WTC11 (cell line): ENCODE results near the gene PTPMT1. TPM values are rescaled to one million over a fixed set of nuclear protein-coding genes. Genes with fewer than 3 reads are reported as not detected.
A peak's percentile ranks its signal among the peaks of the same experiment; 100 is the strongest.

ENCODE experiments used
- ATAC-seq: fragments of 200-7000 bp; cut with Tn5 transposase; 2 replicates; pipeline ENCODE4 v1.10.0; 2021; ENCODE audit warnings: mild to moderate bottlenecking, moderate library complexity
- CTCF ChIA-PET: fragments of 300-600 bp; sonication (Branson Sonifier 250); formaldehyde crosslinking; loops from one replicate; lab custom pipeline; 2021; ENCODE audit warnings: antibody characterized with exemption; lab: Charles Lee
- POLR2A ChIA-PET: fragments of 350-600 bp; sonication (Branson Sonifier 250); formaldehyde crosslinking; loops from one replicate; lab custom pipeline; 2021; ENCODE audit warnings: antibody characterized with exemption; lab: Charles Lee
- DNase-seq: peaks from one replicate; pipeline ENCODE4 v3.0.0; 2021; ENCODE audit warnings: low spot score
- H3K27ac Mint-ChIP-seq: 2 replicates; pipeline ENCODE4 v1.8.0; 2021; ENCODE audit warnings: mixed read lengths
- H3K27me3 Mint-ChIP-seq: 2 replicates; pipeline ENCODE4 v1.8.0; 2021; ENCODE audit warnings: low read depth, mild to moderate bottlenecking, moderate library complexity, mixed read lengths
- H3K36me3 Mint-ChIP-seq: 2 replicates; pipeline ENCODE4 v1.8.0; 2021; ENCODE audit warnings: mixed read lengths
- H3K4me1 Mint-ChIP-seq: 2 replicates; pipeline ENCODE4 v1.8.0; 2022; ENCODE audit warnings: mixed read lengths
- H3K4me3 Mint-ChIP-seq: 2 replicates; pipeline ENCODE4 v1.8.0; 2021; ENCODE audit warnings: mild to moderate bottlenecking, moderate library complexity, mixed read lengths
- H3K9me3 Mint-ChIP-seq: 2 replicates; pipeline ENCODE4 v1.8.0; 2021; ENCODE audit warnings: mixed read lengths
- ATF2 ChIP-seq: sonication (generic); formaldehyde crosslinking; IDR thresholded peaks from 2 replicates; pipeline ENCODE4 v1.8.1; 2022; ENCODE audit warnings: low read depth, missing genetic modification reagents, borderline replicate concordance
- GRHL2 ChIP-seq: fragments of 250-450 bp; sonication (Bioruptor Pico); IDR thresholded peaks from 2 replicates; pipeline ENCODE4 v1.8.0; 2022; ENCODE audit warnings: mild to moderate bottlenecking, moderate library complexity; ENCODE audit not compliant: insufficient replicate concordance, severe bottlenecking
- MAX ChIP-seq: sonication (generic); formaldehyde crosslinking; IDR thresholded peaks from 2 replicates; pipeline ENCODE4 v1.8.0; 2022; ENCODE audit warnings: mild to moderate bottlenecking, missing genetic modification reagents
- MYBL2 ChIP-seq: sonication (generic); formaldehyde crosslinking; IDR thresholded peaks from 2 replicates; pipeline ENCODE4 v1.8.1; 2023; ENCODE audit warnings: mild to moderate bottlenecking, moderate library complexity, missing genetic modification reagents
- NFATC4 ChIP-seq: fragments of 250-450 bp; sonication (Bioruptor Pico); IDR thresholded peaks from 2 replicates; pipeline ENCODE4 v1.9.0; 2021; ENCODE audit warnings: mild to moderate bottlenecking
- NFYB ChIP-seq: sonication (generic); formaldehyde crosslinking; conservative IDR thresholded peaks from 2 replicates; pipeline ENCODE4 v1.8.0; 2022; ENCODE audit warnings: low read depth, missing genetic modification reagents
- PRDM15 ChIP-seq: sonication (generic); formaldehyde crosslinking; IDR thresholded peaks from 2 replicates; pipeline ENCODE4 v1.8.0; 2022; ENCODE audit warnings: missing genetic modification reagents
- RELA ChIP-seq: sonication (generic); formaldehyde crosslinking; IDR thresholded peaks from 2 replicates; pipeline ENCODE4 v1.8.1; 2022; ENCODE audit warnings: missing genetic modification reagents, mild to moderate bottlenecking, borderline replicate concordance
- ZNF138 ChIP-seq: sonication (generic); formaldehyde crosslinking; conservative IDR thresholded peaks from 2 replicates; pipeline ENCODE4 v1.8.1; 2022; ENCODE audit warnings: mild to moderate bottlenecking, moderate library complexity, missing genetic modification reagents
- total RNA-seq: library from RNA; stranded (reverse); gene quantifications from 3 replicates; pipeline ENCODE4 v1.2.3, GENCODE V29; 2021
- TF ChIP-seq, protein P1 (sequence below): sonication (generic); formaldehyde crosslinking; IDR thresholded peaks from 2 replicates; pipeline ENCODE4 v1.8.0; 2022; ENCODE audit warnings: mild to moderate bottlenecking, missing genetic modification reagents
- TF ChIP-seq, protein P2 (sequence below): sonication (generic); formaldehyde crosslinking; IDR thresholded peaks from 2 replicates; pipeline ENCODE4 v1.8.1; 2022; ENCODE audit warnings: mild to moderate bottlenecking, moderate library complexity, missing genetic modification reagents
- TF ChIP-seq, protein P3 (sequence below): sonication (generic); formaldehyde crosslinking; IDR thresholded peaks from 2 replicates; pipeline ENCODE4 v1.8.0; 2022; ENCODE audit warnings: mild to moderate bottlenecking, missing genetic modification reagents
- TF ChIP-seq, protein P4 (sequence below): sonication (generic); formaldehyde crosslinking; IDR thresholded peaks from 2 replicates; pipeline ENCODE4 v1.8.1; 2022; ENCODE audit warnings: mild to moderate bottlenecking, missing genetic modification reagents, moderate library complexity, borderline replicate concordance

Gene PTPMT1
- total RNA-seq, 1 experiment from 2014 or later, result 49.5 TPM

DNA sequence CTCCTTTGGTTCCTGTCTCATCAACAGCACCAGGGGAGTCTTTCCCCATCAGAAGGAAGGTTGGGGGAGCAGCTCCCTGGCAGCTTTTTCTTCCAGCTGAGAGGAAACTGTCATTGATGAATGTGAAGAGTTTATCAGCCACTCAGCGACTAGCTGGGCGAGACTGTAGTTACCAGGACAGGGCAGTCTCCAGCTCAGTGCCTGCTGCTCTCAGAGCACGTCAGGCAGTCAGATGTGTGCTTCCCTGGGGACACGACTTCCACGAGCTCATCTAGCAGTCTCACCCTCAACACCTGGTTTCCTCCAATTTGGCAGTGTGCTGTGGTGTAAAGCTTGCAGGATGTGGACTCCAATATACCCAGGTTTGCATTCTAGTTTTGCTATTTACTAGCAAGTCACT, 41.3 kb downstream of the PTPMT1 start:
- H3K27me3 Mint-ChIP-seq, result no peaks in the 10 kb centered on the region; the same call in 1 of the 2 replicates
- H3K36me3 Mint-ChIP-seq, result no peaks in the 10 kb centered on the region
- H3K4me1 Mint-ChIP-seq, result no peaks in the 10 kb centered on the region
- no peak overlapping the region for H3K27ac Mint-ChIP-seq
- H3K9me3 Mint-ChIP-seq, result no peaks in the 10 kb centered on the region
- H3K4me3 Mint-ChIP-seq, result no peak overlapping the region
- no peak for DNase-seq
- CTCF ChIA-PET, result interaction anchor here (1.4 kb wide), 1 partner anchor 54 kb away, joined by 5 read pairs; the partner anchor contains the start of gene CELF1
- TF ChIP-seq GRHL2 (CRISPR knock-in tag), result no peak
- TF ChIP-seq ZNF138 (CRISPR knock-in tag), result no peak
- no peak for TF ChIP-seq ATF2 (CRISPR knock-in tag)
- TF ChIP-seq, protein P1, sequence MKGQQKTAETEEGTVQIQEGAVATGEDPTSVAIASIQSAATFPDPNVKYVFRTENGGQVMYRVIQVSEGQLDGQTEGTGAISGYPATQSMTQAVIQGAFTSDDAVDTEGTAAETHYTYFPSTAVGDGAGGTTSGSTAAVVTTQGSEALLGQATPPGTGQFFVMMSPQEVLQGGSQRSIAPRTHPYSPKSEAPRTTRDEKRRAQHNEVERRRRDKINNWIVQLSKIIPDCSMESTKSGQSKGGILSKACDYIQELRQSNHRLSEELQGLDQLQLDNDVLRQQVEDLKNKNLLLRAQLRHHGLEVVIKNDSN (CRISPR knock-in tag), result no peak
- TF ChIP-seq MYBL2 (CRISPR knock-in tag), result no peak
- TF ChIP-seq, protein P2, sequence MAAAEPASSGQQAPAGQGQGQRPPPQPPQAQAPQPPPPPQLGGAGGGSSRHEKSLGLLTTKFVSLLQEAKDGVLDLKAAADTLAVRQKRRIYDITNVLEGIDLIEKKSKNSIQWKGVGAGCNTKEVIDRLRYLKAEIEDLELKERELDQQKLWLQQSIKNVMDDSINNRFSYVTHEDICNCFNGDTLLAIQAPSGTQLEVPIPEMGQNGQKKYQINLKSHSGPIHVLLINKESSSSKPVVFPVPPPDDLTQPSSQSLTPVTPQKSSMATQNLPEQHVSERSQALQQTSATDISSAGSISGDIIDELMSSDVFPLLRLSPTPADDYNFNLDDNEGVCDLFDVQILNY (CRISPR knock-in tag), result no peak
- TF ChIP-seq, protein P3, sequence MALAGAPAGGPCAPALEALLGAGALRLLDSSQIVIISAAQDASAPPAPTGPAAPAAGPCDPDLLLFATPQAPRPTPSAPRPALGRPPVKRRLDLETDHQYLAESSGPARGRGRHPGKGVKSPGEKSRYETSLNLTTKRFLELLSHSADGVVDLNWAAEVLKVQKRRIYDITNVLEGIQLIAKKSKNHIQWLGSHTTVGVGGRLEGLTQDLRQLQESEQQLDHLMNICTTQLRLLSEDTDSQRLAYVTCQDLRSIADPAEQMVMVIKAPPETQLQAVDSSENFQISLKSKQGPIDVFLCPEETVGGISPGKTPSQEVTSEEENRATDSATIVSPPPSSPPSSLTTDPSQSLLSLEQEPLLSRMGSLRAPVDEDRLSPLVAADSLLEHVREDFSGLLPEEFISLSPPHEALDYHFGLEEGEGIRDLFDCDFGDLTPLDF (CRISPR knock-in tag), result no peak
- no peak for TF ChIP-seq RELA (CRISPR knock-in tag)
- TF ChIP-seq, protein P4, sequence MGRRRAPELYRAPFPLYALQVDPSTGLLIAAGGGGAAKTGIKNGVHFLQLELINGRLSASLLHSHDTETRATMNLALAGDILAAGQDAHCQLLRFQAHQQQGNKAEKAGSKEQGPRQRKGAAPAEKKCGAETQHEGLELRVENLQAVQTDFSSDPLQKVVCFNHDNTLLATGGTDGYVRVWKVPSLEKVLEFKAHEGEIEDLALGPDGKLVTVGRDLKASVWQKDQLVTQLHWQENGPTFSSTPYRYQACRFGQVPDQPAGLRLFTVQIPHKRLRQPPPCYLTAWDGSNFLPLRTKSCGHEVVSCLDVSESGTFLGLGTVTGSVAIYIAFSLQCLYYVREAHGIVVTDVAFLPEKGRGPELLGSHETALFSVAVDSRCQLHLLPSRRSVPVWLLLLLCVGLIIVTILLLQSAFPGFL (CRISPR knock-in tag), result no peak
- no peak for TF ChIP-seq NFATC4 (CRISPR knock-in tag)
- TF ChIP-seq MAX (CRISPR knock-in tag), result no peak
- no peak for TF ChIP-seq NFYB (CRISPR knock-in tag)
- no peak for TF ChIP-seq PRDM15 (CRISPR knock-in tag)
- TF ChIP-seq, all 79 proteins: peak for 0
- ATAC-seq, result peak; percentile 22; the same call in 1 of the 2 replicates
- POLR2A ChIA-PET, result no interaction called here

GRCh38 chr11:47607380-47607779, 42.0 kb downstream of the PTPMT1 start:
- no peaks in the 10 kb centered on the region; the same call in 1 of the 2 replicates for H3K27me3 Mint-ChIP-seq
- ATAC-seq, result no peak
- CTCF ChIA-PET, result interaction anchor here (1.0 to 1.4 kb wide), 2 partner anchors 10 to 54 kb away, joined by 4 to 5 read pairs; partner anchors contain the start of gene CELF1
- H3K27ac Mint-ChIP-seq, result no peak overlapping the region
- H3K4me1 Mint-ChIP-seq, result no peaks in the 10 kb centered on the region
- DNase-seq, result no peak
- H3K4me3 Mint-ChIP-seq, result no peak overlapping the region
- POLR2A ChIA-PET, result interaction anchor here (0.5 kb wide), 1 partner anchor 66 kb away, joined by 5 read pairs; no protein-coding TSS in a partner anchor
- TF ChIP-seq ATF2 (CRISPR knock-in tag), result no peak
- no peaks in the 10 kb centered on the region for H3K36me3 Mint-ChIP-seq
- no peaks in the 10 kb centered on the region for H3K9me3 Mint-ChIP-seq
